GM12864 (cell line): ENCODE measurements around the gene SHISA6.

Source experiments
- DNase-seq: peaks from one replicate; pipeline ENCODE4 v3.0.0-alpha.2; 2011; ENCODE audit warnings: low read depth
- H3K4me3 ChIP-seq: 2 replicates; pipeline ENCODE4 v1.5.1; 2011; ENCODE audit warnings: mild to moderate bottlenecking, low read depth, low read length, control low read depth
- CTCF ChIP-seq: IDR thresholded peaks from 2 replicates; pipeline ENCODE4 v1.5.1; 2011; ENCODE audit warnings: low read depth, mild to moderate bottlenecking, moderate library complexity, low read length, control low read depth, inconsistent platforms; ENCODE audit errors: missing control alignments

The SHISA6 gene

GRCh38 chr17:11555530-11555929, 314.5 kb downstream of the SHISA6 start:
- no peak for DNase-seq
- no peak for TF ChIP-seq CTCF
- H3K4me3 ChIP-seq, result no peak overlapping the region

GRCh38 chr17:11557727-11558452, 316.9 kb downstream of the SHISA6 start:
- H3K4me3 ChIP-seq, result no peak overlapping the region
- TF ChIP-seq CTCF, result no peak

GRCh38 chr17:11558681-11559234, 317.7 kb downstream of the SHISA6 start:
- no peak overlapping the region for H3K4me3 ChIP-seq
- DNase-seq, result no peak
- TF ChIP-seq CTCF, result no peak

More at GRCh38 chr17:11557727-11558452, 316.9 kb downstream of the SHISA6 start:
- DNase-seq, result no peak

- TF ChIP-seq CTCF, result no peak
- DNase-seq, result no peak
- no peak overlapping the region for H3K4me3 ChIP-seq
Observed at GRCh38 chr17:11559601-11560000, 318.6 kb downstream of the SHISA6 start.

- TF ChIP-seq CTCF, result no peak
- DNase-seq, result no peak
- H3K4me3 ChIP-seq, result no peak overlapping the region
Observed at GRCh38 chr17:11561281-11561680, 320.3 kb downstream of the SHISA6 start.

GRCh38 chr17:11561702-11562101, 320.7 kb downstream of the SHISA6 start:
- no peak for DNase-seq
- no peak overlapping the region for H3K4me3 ChIP-seq
- no peak for TF ChIP-seq CTCF
